ENCODE measurements around the gene SLC27A5. TPM values are rescaled to one million over a fixed set of nuclear protein-coding genes. Genes with fewer than 3 reads are reported as not detected.
A peak's percentile ranks its signal among the peaks of the same experiment; 100 is the strongest.

Gene SLC27A5
- total and polyA plus RNA-seq, 2 of the 13 experiments (the other 11 are each of a cell fraction or from before 2014, with no cell fraction given), result 30.3 to 40.2 TPM

DNA sequence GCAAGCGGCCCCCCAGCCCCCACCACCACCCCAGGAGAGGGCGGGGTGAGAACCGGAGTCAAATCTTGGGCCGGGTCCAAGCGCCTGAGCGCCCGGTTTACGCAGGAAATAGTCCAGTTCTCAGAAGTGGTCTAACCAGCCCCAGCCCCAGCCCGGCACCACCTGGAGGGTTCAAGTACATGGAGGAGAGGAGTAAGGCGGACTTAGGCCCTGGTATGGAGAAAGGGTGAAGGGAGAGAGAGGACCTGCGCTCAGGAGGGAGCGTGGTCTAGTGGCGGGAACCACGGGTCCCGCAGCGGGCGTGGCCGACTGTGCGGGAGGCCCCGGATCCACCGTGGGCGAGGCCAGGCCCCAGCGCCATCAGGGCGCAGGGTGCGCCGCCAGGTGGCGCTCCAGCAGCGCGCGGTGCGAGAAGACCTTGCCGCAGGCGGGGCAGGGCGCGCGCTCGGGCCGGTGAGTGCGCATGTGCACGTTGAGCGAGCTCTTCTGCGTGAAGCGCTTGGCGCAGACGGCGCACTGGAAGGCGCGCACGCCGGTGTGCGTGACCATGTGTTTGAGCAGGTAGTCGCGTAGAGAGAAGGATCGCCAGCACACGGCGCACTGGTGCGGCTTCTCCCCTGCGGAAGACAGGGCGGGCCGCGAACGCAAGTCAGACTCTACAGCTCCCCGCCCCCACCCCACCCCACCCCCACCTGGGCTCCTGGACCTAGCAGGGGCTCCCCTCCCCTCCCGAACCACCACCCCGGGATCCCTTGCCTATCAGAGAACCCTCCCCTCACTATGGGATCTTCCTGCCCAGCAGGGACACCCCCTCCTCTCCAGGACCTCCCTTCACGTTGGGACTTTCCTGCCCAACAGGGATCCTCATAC lies 2.1 kb upstream of the SLC27A5 start (continued):
- TF ChIP-seq, protein P1, sequence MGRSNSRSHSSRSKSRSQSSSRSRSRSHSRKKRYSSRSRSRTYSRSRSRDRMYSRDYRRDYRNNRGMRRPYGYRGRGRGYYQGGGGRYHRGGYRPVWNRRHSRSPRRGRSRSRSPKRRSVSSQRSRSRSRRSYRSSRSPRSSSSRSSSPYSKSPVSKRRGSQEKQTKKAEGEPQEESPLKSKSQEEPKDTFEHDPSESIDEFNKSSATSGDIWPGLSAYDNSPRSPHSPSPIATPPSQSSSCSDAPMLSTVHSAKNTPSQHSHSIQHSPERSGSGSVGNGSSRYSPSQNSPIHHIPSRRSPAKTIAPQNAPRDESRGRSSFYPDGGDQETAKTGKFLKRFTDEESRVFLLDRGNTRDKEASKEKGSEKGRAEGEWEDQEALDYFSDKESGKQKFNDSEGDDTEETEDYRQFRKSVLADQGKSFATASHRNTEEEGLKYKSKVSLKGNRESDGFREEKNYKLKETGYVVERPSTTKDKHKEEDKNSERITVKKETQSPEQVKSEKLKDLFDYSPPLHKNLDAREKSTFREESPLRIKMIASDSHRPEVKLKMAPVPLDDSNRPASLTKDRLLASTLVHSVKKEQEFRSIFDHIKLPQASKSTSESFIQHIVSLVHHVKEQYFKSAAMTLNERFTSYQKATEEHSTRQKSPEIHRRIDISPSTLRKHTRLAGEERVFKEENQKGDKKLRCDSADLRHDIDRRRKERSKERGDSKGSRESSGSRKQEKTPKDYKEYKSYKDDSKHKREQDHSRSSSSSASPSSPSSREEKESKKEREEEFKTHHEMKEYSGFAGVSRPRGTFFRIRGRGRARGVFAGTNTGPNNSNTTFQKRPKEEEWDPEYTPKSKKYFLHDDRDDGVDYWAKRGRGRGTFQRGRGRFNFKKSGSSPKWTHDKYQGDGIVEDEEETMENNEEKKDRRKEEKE (IDR thresholded peaks at IDR 0.05), result no peak
- TF ChIP-seq GABPA (IDR thresholded peaks at IDR 0.05; ENCODE audit: low read depth, low read length) (no peak), GABPA (CRISPR knock-in tag; IDR thresholded peaks at IDR 0.05; ENCODE audit: low read depth) (no peak), SALL1 (CRISPR knock-in tag; IDR thresholded peaks at IDR 0.05) (peak; percentile 85), ZFAT (CRISPR knock-in tag; conservative IDR thresholded peaks at IDR 0.05) (no peak), ZNF430 (CRISPR knock-in tag; IDR thresholded peaks at IDR 0.05) (peak; percentile 59; the same call in 1 of the 2 replicates), NR1H2 (CRISPR knock-in tag; IDR thresholded peaks at IDR 0.05; ENCODE audit: borderline replicate concordance, low read depth) (no peak; the same call in 1 of the 2 replicates), ZNF543 (CRISPR knock-in tag; IDR thresholded peaks at IDR 0.05) (peak; percentile 51; the same call in 1 of the 2 replicates), ZNF343 (CRISPR knock-in tag; IDR thresholded peaks at IDR 0.05) (peak; percentile 80; the same call in 1 of the 2 replicates), POLR2AphosphoS5 (IDR thresholded peaks at IDR 0.05; ENCODE audit: low read depth, low read length) (peak; percentile 92), ZNF34 (CRISPR knock-in tag; IDR thresholded peaks at IDR 0.05; ENCODE audit: borderline replicate concordance) (0 out of 2 replicates have a peak, but pooled peaks have one; percentile 46), ZNF614 (CRISPR knock-in tag; IDR thresholded peaks at IDR 0.05; ENCODE audit: borderline replicate concordance) (peak; percentile 79; the same call in 1 of the 2 replicates), PCBP2 (optimal IDR thresholded peaks at IDR 0.05; ENCODE audit: low read depth, low read length, poor library complexity, severe bottlenecking) (no peak), ZNF205 (CRISPR knock-in tag; IDR thresholded peaks at IDR 0.05) (no peak; the same call in 1 of the 2 replicates), SMAD9 (CRISPR knock-in tag; IDR thresholded peaks at IDR 0.05) (no peak), ONECUT2 (CRISPR knock-in tag; IDR thresholded peaks at IDR 0.05) (0 out of 2 replicates have a peak, but pooled peaks have one; percentile 19), XBP1 (CRISPR knock-in tag; IDR thresholded peaks at IDR 0.05) (no peak), TCF12 (IDR thresholded peaks at IDR 0.05) (no peak), TCF12 (CRISPR knock-in tag; IDR thresholded peaks at IDR 0.05) (peak; percentile 88; the same call in 1 of the 2 replicates), ZIK1 (CRISPR knock-in tag; IDR thresholded peaks at IDR 0.05; ENCODE audit: borderline replicate concordance, low read depth) (peak; percentile 84; the same call in 1 of the 2 replicates), ATF5 (CRISPR knock-in tag; IDR thresholded peaks at IDR 0.05; ENCODE audit: low read depth) (no peak; the same call in 1 of the 2 replicates), TMF1 (CRISPR knock-in tag; IDR thresholded peaks at IDR 0.05; ENCODE audit: low read depth) (no peak), ZNF766 (CRISPR knock-in tag; IDR thresholded peaks at IDR 0.05; ENCODE audit: borderline replicate concordance) (peak; percentile 64; the same call in 1 of the 2 replicates), ZNF780A (CRISPR knock-in tag; IDR thresholded peaks at IDR 0.05) (no peak), KAT8 (CRISPR knock-in tag; IDR thresholded peaks at IDR 0.05) (peak; percentile 70)
- TF ChIP-seq, protein P2, sequence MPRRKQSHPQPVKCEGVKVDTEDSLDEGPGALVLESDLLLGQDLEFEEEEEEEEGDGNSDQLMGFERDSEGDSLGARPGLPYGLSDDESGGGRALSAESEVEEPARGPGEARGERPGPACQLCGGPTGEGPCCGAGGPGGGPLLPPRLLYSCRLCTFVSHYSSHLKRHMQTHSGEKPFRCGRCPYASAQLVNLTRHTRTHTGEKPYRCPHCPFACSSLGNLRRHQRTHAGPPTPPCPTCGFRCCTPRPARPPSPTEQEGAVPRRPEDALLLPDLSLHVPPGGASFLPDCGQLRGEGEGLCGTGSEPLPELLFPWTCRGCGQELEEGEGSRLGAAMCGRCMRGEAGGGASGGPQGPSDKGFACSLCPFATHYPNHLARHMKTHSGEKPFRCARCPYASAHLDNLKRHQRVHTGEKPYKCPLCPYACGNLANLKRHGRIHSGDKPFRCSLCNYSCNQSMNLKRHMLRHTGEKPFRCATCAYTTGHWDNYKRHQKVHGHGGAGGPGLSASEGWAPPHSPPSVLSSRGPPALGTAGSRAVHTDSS (CRISPR knock-in tag; conservative IDR thresholded peaks at IDR 0.05), result 0 out of 2 replicates have a peak, but pooled peaks have one; percentile 51

Data from HepG2 (cell line).